GM21423 (cell line): Measurements from ENCODE around the gene DBF4B.
"Not testable (repeated sequence)": the region's sequence is repeated elsewhere in the genome, so short reads cannot be mapped to it uniquely, and the experiment has no call there.

Experiments used
- ATAC-seq: cut with Tn5 transposase; IDR thresholded peaks from one replicate; pipeline ENCODE4 v1.9.1; 2021; ENCODE audit warnings: mild to moderate bottlenecking, moderate library complexity; ENCODE audit not compliant: unreplicated experiment

Gene DBF4B

GRCh38 chr17:44726121-44726520 lies 17.7 kb downstream of the DBF4B start:
- ATAC-seq = not testable (repeated sequence)

- no peak for ATAC-seq
Measured at GRCh38 chr17:44733753-44734152, 25.3 kb downstream of the DBF4B start.

GRCh38 chr17:44734272-44734671 lies 25.8 kb downstream of the DBF4B start:
- ATAC-seq = no peak

GRCh38 chr17:44736551-44737240 lies 28.2 kb downstream of the DBF4B start:
- no peak for ATAC-seq

- ATAC-seq = no peak
Measured at GRCh38 chr17:44738214-44738906, 29.9 kb downstream of the DBF4B start.

GRCh38 chr17:44741316-44741715 lies 32.9 kb downstream of the DBF4B start:
- ATAC-seq = no peak

GRCh38 chr17:44745301-44745700 lies 36.8 kb downstream of the DBF4B start:
- ATAC-seq = no peak

GRCh38 chr17:44745738-44746137 lies 37.3 kb downstream of the DBF4B start:
- not testable (repeated sequence) for ATAC-seq

GRCh38 chr17:44747566-44747965 lies 39.1 kb downstream of the DBF4B start:
- no peak for ATAC-seq

GRCh38 chr17:44749076-44749979 lies 40.9 kb downstream of the DBF4B start:
- ATAC-seq = no peak

- no peak for ATAC-seq
Measured at GRCh38 chr17:44749980-44750318, 41.5 kb downstream of the DBF4B start.

GRCh38 chr17:44751331-44751730 lies 42.9 kb downstream of the DBF4B start:
- ATAC-seq = no peak

GRCh38 chr17:44751806-44752205 lies 43.3 kb downstream of the DBF4B start:
- ATAC-seq = no peak

GRCh38 chr17:44752953-44753861 lies 44.7 kb downstream of the DBF4B start:
- no peak for ATAC-seq

GRCh38 chr17:44754276-44754675 lies 45.8 kb downstream of the DBF4B start:
- no peak for ATAC-seq

GRCh38 chr17:44755180-44755579 lies 46.7 kb downstream of the DBF4B start:
- ATAC-seq = not testable (repeated sequence)

GRCh38 chr17:44757045-44757917 lies 48.8 kb downstream of the DBF4B start:
- no peak for ATAC-seq

- ATAC-seq = no peak
Measured at GRCh38 chr17:44757918-44758413, 49.5 kb downstream of the DBF4B start.

- ATAC-seq = no peak
Measured at GRCh38 chr17:44758414-44759085, 50.1 kb downstream of the DBF4B start, which contains the start of gene ADAM11. ADAM11 (plus strand) TSS chr17:44758988; CDS start chr17:44759200, 212 bp downstream.
